CD4-positive, alpha-beta T cell treated with Interleukin-15 for 1 hour (primary cell): ENCODE data around the gene INHBB.

Source experiments
- DNase-seq: peaks from one replicate; pipeline ENCODE4 v3.0.0-alpha.2; 2020

INHBB gene

DNA sequence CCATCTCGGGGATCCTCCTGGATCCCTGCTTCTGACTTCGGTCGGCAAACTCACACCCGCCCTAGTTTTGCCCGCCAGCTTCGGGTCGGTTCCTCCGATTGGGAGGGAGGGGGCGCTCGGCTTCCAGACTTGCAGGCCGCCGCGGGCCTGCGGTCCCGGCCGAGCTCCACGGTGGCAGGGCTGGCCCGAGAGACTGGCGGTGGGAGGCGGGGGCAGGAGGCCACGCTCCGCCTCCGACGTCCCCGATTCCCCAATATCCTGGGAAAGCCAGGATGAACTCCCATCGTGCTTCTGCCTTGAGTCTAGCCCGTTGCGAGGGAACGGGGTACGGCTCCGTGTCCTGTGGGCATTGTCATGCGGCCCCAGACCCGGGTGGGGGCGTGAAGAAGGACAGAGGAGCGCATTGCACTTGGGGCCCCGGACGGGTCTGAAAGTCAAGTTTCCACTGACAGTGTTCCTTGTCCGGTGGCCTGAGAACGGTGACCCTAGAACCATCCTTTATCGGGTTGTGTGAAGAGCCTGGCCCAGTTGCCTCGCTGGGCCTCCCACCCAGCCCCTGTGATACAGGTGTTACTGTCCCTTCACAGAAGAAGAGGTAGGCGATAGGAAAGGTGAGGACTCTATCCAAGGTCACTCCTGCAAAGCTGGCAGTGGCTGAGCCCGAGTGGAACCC, 2.4 kb upstream of the INHBB start:
- peak; percentile 41 for DNase-seq

DNA sequence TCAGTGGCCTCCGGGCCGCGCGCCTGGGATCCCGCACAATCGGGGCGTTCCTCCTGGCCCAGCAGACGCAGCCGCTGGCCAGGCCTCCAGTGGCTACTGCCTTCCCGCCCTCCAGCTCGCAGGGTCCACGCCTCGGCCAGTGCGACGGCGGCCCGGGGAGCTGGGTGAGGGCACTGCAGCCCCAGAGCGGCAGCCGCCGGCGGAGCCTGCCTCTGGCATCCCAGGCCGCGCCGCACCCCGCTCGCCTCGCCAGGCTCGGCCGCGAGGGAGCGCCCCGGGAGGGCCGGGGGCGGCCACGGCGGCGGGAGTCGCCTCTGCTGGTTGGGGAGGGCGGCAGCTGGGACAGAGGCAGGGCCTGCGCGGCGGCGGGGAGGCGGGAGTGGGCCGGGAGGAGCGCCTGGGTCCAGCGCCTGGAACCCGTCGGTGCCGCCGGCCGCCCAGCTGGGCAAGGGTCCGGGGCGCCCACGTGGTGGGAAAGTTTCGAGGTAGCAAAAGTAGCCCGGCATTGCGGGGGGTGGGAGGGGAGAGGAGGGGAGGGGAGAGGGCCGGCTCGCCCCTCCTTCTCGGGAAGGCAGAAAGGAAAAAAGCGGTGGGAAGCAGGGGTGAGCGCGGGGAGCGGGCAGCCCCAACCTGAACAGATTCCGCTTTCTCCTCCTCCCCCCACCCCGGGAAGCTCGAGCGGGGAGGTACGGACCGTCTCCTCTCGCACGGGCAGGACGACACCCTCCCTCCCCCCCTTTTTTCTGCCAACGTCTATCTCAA, 1.5 kb upstream of the INHBB start:
- DNase-seq, result no peak

DNA sequence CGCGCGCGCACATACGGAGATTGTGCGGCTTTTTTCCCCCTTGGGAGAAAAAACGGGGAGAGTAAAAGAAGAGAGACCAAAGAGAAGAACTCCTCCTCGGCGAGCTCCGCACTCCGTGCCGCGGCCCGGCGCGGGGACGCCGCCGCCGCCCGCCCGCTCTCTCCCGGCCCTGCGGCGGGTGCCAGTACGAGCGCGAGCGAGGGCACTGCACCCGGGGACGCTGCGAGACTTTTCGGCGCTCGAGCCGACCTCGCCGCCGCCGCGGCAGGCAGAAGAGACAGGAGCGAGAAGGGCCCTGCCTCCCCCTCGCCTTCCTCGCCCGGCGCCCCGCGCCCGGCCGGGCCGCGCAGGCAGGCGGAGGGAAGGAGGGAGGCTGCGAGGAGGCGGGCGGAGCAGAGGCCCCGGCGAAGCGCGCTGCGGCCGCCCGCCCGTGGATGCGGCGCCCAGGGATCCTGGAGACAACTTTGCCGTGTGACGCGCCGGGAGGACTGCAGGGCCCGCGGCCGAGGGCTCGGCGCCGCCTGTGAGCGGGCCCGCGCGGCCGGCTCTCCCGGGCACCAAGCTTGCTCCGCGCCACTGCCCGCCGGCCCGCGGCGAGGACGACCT, 857 bp upstream of the INHBB start:
- DNase-seq, result no peak

DNA sequence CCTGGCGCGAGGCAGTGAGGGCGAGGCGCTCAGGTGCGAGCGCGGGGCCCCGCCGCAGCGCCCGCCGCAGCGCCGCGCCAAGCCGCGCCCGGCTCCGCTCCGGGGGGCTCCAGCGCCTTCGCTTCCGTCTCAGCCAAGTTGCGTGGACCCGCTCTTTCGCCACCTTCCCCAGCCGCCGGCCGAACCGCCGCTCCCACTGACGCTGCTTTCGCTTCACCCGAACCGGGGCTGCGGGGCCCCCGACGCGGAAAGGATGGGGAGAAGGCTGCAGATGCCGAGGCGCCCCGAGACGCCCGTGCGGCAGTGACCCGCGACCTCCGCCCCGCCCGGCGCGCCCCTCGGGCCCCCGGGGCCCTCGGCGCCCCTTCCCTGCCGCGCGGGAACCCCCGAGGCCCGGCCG, 328 bp upstream of the INHBB start:
- DNase-seq, result no peak

DNA sequence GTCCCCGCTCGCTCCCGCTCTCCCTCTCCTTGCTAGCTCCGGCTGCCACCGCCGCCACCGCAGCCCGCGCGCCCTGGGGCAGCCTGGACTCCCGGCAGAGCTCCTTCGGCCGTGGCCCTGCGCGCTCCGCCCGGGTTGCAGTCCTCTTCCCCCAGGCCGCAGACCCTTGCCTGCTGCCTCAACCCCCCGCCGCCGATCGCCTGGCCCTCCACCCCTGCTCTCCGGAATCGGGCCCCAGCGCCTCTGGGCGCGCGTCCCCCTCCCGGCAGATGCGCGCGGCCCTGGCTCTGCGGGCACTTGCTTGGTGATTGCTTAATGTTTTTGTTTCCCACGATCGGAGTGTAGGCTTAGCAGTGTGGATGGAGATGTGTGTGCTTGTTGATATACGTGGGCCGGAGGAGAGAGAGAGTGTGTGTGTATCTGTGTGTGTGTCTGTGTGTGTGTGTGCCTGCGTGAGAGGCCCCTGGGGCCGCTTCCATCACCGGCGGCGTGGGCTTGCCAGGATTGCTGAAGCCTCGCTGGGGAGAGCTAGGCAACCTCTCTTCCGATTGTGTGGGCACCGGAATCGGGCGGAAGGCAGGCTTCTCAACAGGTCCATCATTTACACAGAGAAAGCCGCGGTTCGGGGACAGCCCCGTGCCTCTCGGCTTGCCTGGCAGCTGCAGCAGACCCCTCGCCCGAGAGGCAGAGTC, 877 bp downstream of the INHBB start:
- no peak for DNase-seq

DNA sequence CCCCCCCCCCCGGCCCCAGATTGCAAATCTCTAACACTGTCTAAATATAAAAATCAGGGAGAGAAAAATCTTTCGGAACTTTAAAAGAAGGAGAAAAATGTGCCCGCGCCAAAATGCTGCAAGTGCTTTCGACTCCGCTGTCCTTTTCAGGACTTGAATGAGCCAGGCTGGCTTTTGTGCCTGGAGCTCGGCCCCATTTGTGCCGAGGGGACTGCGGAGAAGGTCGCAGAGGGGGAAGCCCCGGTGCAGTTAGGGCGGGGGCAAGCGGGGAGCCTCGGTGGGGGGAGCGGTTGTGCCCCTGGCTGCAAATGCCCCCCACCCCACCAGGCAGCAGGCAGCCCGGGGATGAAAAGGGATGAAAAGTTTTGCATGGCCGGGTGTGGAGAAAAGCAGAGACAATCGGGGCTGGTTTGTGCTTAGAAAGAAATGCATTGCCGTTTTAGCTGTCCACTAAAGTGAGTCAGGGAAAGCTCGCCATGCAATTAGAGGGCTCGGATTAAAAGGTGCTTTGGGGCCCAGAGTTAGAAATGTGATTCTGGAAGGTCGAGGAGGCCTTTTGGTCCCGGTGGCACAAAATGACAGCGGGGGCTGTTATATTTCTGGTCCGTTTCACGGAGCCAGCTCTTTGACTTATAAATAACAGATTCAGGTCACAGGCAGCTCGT, 1.6 kb downstream of the INHBB start:
- DNase-seq, result no peak

DNA sequence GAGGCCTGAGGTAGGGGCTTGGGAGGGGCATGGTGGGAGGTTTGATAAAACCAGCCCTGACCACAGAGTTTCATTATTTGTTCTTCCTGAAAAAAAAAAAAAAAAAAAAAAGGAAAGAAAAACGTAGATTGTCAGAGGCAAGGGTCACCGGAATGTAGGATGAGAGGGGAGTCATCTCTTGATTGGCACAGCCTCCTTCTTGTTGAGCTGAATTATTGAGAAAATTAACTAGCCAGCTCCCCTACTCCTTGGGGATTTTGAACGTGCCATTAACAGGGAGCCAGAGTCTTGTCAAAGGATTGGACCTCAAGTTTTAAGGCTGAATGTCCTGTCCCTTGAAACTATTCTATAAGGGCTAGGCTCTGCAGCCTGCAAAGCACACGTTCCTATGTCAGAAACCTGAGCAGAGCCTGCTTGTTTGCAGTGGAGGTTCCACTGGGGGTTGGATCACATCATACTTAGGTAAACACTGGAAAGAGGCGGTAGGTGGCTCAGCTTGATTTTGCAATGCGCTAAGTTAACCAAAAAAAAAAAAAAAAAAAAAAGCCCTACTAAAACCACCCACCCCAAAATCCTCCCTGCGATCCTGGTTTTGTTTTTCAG, 2.3 kb downstream of the INHBB start:
- DNase-seq, result no peak

DNA sequence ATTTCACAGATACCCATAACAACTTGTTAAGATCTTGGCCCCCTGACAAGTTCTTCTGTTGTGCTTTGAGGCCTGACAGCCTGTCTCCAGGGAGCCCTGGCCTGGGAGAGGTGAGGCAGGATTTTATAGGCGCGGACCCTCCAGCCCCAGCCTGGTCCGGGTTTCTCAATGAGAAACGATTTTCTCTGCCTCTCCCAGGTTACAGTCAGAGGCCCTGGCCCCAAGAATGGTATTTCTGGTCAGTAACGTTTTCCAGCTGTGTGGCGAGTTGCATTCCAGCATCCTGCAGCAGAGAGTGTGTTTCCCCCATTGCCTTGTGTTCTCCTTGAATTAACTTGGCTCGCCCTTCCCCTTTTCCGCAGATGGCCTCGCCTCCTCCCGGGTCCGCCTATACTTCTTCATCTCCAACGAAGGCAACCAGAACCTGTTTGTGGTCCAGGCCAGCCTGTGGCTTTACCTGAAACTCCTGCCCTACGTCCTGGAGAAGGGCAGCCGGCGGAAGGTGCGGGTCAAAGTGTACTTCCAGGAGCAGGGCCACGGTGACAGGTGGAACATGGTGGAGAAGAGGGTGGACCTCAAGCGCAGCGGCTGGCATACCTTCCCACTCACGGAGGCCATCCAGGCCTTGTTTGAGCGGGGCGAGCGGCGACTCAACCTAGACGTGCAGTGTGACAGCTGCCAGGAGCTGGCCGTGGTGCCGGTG, 3.0 kb downstream of the INHBB start:
- no peak for DNase-seq

DNA sequence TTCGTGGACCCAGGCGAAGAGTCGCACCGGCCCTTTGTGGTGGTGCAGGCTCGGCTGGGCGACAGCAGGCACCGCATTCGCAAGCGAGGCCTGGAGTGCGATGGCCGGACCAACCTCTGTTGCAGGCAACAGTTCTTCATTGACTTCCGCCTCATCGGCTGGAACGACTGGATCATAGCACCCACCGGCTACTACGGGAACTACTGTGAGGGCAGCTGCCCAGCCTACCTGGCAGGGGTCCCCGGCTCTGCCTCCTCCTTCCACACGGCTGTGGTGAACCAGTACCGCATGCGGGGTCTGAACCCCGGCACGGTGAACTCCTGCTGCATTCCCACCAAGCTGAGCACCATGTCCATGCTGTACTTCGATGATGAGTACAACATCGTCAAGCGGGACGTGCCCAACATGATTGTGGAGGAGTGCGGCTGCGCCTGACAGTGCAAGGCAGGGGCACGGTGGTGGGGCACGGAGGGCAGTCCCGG, 3.5 kb downstream of the INHBB start:
- no peak for DNase-seq

DNA sequence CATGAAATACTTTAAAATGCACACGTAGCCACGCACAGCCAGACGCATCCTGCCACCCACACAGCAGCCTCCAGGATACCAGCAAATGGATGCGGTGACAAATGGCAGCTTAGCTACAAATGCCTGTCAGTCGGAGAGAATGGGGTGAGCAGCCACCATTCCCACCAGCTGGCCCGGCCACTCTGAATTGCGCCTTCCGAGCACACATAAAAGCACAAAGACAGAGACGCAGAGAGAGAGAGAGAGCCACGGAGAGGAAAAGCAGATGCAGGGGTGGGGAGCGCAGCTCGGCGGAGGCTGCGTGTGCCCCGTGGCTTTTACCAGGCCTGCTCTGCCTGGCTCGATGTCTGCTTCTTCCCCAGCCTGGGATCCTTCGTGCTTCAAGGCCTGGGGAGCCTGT, 4.1 kb downstream of the INHBB start:
- no peak for DNase-seq

DNA sequence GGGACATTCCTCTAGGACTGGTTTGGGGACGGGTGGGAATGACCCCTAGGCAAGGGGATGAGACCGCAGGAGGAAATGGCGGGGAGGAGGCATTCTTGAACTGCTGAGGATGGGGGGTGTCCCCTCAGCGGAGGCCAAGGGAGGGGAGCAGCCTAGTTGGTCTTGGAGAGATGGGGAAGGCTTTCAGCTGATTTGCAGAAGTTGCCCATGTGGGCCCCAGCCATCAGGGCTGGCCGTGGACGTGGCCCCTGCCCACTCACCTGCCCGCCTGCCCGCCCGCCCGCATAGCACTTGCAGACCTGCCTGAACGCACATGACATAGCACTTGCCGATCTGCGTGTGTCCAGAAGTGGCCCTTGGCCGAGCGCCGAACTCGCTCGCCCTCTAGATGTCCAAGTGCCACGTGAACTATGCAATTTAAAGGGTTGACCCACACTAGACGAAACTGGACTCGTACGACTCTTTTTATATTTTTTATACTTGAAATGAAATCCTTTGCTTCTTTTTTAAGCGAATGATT, 4.9 kb downstream of the INHBB start:
- no peak for DNase-seq

DNA sequence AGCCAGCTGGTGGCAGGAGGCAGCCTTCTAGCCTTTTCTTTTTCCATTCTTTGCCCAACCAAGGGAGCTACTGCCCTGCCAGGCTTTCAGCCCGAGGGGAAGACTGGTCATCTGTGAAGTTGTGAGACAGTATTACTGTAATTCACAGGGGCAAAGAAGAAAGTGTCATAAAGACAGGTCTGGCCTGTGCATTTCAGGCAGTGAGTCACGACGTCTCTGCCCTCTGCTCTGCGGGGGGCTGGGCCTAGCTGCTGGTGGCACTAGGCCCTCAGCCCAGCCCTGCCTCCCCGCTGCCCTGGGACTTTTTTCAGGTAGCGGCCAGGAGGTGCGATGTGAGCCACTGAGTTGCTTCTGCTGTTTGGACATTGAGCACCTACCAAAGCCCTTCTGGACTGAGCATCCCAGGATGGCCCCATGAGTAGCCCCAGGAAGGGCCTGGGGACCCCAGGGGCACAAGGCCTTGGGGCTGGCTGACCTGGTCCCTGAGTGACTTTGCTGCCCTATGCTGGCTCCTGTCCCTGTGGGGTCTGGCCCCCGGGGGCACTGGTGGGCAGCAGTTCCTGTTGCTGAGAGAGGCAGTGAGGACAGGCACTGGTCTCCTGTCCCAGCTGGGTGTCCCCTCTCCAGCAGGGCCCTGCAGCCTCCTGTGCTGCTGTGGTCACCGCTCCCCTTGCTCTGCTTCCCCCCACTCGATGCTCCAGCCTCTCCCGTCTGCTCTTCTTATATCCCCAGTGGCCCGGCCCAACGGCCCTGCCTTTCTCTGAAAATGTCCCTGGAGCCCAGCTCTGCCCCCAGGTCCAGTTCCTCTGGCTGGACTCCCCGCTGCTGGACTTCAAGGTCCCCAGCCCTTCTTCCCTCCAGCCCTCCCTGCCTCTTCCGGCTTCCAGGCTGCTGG, 7.0 kb downstream of the INHBB start:
- no peak for DNase-seq

DNA sequence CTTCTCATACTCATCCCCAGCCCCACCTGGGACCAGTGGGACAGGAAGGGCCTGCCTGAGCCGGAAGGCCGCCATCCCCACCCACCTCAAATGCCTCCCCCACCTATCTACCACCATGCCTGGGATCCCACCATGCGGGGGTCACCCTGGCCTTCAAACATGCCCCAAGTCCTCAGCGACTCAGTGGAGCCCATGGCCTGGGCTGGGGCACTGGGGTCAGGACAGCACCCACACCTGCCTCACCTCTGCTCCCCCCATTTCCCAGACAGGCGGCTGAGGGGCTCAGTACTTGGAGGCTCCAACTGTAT, 7.6 kb downstream of the INHBB start:
- no peak for DNase-seq

DNA sequence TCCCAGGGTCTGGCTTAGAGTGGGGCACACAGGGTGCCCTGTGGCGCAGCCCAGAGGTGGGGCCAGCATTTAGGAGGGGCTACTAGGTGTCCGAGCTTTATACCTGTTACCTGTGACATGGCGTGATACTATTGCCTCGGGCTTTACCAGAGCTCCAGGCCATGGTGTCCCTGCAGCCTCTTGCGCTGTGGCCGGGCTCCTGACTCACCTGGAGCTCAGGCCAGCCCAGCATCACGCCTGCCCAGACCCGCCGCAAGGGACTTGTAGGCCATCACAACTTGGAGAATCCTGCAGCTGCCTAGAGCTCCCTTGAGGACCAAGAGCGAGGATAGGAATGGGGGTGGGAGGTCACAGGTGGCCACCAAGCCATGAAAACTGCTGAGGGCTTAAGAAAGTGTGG, 8.0 kb downstream of the INHBB start:
- no peak for DNase-seq

DNA sequence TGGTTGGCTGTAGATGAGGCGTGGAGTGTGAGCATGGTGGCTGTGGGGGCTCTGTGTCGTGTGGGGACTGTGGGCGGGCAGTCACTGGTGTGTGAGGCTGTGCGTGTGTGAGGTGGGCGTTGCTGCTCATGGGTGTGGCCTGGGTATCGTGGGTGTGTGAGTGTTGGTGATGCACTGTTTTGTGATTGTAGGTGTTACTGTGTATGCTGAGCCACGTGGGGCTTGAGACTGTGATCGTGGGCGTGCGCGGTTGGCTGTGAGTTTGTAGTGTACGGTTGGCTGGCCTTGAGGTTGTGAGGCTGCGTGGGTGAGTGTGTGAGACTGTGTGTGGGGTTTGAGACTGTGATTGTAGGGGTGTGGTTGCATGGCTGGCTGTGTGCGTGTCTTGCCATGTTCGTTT, 8.5 kb downstream of the INHBB start:
- no peak for DNase-seq

DNA sequence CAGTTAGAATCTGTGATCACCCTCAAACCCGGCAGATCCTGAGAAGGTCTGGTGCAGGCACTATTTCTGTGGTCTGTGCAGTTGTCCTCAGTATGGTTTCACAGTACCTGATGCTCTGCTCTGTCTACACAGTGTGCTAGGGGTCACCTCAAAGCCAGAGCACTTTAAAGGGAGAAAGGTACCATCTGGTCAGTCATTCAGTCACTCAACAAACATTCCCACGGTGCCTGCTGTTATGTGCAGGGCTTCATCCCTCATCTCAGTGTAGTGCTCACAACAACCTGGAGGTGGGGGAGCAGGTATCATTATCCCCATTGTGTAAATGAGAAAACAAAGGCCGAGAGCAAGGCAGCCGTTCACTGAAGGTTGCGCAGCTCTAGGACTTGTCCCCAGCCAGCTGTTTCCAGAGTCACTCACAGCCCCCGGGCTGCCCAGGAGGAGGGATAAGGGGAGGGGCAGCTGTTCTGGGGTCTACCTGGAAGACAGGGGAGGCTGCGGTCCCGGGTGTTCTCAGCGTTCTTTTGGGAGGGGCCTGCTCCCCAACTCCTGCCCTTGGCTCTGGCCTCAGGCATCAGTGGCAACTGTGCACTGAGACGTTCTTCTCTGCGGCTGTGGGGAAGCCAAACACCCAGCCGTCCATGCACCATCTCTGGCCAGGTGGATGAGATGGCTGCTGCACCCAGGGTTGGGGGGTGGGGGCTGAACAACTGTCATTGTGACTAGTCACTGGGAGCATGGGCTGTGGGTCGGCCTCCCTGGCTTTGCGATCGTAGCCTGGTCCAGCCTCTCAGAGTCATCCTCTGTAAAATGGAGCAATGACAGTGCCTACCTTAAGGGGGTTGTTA, 9.2 kb downstream of the INHBB start:
- no peak for DNase-seq

DNA sequence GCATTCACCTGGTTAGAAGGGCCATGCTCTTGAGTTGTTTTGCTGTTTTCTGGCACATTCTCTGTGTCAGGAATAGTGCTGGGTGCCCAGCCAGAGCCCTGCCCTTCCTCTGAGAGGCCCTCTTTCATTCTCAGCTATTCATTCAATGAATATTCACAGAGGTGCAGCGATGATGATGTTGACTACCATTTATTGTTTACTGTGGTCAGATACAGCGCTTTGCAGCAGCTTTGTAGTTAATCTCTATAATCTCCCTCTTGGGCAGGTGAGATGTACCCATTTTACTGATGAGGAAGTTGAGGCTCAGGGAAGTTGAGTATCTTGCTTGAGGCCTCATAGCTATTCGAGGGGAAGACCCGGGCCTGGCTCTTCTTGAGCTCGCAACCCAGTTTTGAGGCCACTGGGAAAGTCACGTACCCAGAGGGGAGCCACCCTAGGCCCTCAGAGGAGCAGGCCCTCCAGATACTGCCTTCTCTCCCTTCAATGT, 9.9 kb downstream of the INHBB start:
- no peak for DNase-seq

DNA sequence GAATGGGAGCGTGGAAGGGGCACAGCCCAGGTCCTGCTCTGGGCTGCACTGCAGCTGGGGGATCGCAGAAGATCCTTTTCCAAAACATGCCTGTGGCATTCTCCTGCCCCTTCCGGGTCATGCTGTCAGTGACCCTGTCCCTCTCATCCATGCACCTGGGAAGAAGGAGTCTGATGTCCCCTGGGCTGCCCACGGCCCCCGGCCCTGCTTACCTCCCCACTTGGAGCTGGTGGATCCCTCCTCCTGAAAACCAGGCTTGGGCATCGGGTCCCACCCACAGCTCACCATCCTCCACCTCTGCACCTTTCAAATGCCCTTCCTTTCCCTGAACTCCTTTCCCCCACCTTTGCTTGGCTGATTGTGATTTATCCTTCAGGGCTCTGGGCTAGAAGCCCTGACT, 11.8 kb downstream of the INHBB start:
- no peak for DNase-seq

DNA sequence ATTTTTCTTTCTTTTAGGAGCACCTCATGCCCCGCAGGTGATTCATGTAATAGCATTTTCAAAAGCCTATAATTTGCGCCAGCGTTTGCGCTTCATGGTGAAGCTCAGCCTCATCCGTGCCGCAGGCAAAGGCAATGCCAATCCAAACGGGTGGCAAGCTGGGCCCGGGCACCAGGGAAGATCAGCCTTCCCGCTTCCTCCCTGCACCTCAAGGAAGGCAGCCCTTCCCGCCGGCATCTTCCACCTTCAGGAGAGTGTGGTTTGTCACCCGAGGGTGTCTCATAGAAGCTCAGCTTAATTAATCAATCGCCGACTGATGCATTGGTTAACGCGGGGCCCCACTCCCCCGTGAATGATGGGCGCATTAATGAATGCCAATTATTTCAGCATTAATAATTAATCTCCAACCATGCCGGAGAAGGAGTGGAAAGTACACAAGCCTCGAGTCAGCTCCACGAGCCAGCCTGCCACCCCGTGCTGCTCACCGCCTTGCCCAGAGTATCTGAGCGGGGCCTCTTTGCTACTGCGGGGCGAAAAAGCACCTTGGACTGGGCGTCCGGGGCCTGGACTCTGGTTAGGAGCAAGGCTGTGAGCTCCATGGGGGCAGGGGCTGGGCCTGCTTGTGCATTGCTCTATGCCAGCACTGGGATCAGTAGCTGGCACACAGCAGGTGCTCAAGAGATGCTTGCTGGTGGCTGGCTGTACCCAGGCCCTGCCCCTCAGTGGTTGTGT, 13.0 kb downstream of the INHBB start:
- DNase-seq, result no peak
